Right lobe of liver (tissue), 4 donors: ENCODE results near the gene SCN4B.

Source experiments
- POLR2A ChIP-seq: fragments of 450-650 bp; IDR thresholded peaks from one replicate; pipeline ENCODE4 v1.6.1; 2017; ENCODE audit warnings: antibody characterized with exemption, mild to moderate bottlenecking
- TF ChIP-seq, protein P1 (sequence below), 4 donors: fragments of 200-600 bp in 3 of 4; fragments of 450-650 bp in 1 of 4; IDR thresholded peaks; one replicate each; pipeline versions ENCODE4 v1.5.1 to v1.8.0; 2016 to 2022; ENCODE audit warnings: antibody characterized with exemption in 4 of 4, mild to moderate bottlenecking in 2 of 4
- donor health status: DM: no; HTN: no; CAD: no.
- donor health status: DM: no; HTN: no; CAD: no.
- donor health status: DM: no; HTN: yes; CAD: no.

DNA sequence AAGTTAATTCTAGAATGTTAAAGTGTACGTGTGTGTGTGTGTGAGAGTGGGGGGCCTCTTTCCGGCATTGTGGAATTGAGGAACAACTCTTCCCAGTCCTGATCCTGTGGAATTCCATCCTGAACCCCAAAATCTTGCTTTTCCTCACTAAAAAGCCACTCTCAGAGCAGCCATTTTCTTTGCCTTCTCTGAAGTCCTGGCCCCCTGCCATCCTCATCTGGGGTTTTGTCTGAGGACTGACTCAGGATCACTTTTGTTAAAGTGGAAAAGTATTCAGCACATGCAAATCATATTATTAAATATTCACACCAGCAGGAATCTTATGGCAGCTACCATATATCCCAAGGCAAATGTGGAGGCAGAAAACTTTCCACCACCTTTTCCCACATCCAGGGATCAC is 3.8 kb downstream of the SCN4B start:
- TF ChIP-seq, protein P1, sequence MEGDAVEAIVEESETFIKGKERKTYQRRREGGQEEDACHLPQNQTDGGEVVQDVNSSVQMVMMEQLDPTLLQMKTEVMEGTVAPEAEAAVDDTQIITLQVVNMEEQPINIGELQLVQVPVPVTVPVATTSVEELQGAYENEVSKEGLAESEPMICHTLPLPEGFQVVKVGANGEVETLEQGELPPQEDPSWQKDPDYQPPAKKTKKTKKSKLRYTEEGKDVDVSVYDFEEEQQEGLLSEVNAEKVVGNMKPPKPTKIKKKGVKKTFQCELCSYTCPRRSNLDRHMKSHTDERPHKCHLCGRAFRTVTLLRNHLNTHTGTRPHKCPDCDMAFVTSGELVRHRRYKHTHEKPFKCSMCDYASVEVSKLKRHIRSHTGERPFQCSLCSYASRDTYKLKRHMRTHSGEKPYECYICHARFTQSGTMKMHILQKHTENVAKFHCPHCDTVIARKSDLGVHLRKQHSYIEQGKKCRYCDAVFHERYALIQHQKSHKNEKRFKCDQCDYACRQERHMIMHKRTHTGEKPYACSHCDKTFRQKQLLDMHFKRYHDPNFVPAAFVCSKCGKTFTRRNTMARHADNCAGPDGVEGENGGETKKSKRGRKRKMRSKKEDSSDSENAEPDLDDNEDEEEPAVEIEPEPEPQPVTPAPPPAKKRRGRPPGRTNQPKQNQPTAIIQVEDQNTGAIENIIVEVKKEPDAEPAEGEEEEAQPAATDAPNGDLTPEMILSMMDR (IDR thresholded peaks at IDR 0.05), result no peak
- TF ChIP-seq POLR2A, result no peak
